Chondrocyte (in vitro differentiated cells): ENCODE measurements around the gene STPG3. TPM values are rescaled to one million over a fixed set of nuclear protein-coding genes. Genes with fewer than 3 reads are reported as not detected.

Experiments used
- DNase-seq: peaks from one replicate; pipeline ENCODE4 v3.0.0; 2021; ENCODE audit warnings: mixed read lengths, low spot score
- H3K27ac Mint-ChIP-seq: one replicate; pipeline ENCODE4 v1.8.0; 2021; ENCODE audit warnings: mild to moderate bottlenecking, moderate library complexity, mixed read lengths; ENCODE audit not compliant: unreplicated experiment
- H3K27me3 Mint-ChIP-seq: 2 replicates; pipeline ENCODE4 v1.8.0; 2021; ENCODE audit warnings: low read depth, mixed read lengths
- H3K36me3 Mint-ChIP-seq: 2 replicates; pipeline ENCODE4 v1.8.0; 2021; ENCODE audit warnings: low read depth, mixed read lengths
- H3K4me1 Mint-ChIP-seq: 2 replicates; pipeline ENCODE4 v1.8.0; 2021; ENCODE audit warnings: low read depth, mild to moderate bottlenecking, mixed read lengths
- H3K4me3 Mint-ChIP-seq: one replicate; pipeline ENCODE4 v1.8.0; 2021; ENCODE audit warnings: mild to moderate bottlenecking, moderate library complexity, mixed read lengths; ENCODE audit not compliant: unreplicated experiment
- H3K9me3 Mint-ChIP-seq: 2 replicates; pipeline ENCODE4 v1.8.0; 2021; ENCODE audit warnings: low read depth, mixed read lengths
- CTCF ChIP-seq: fragments of 200-600 bp; sonication (generic); IDR thresholded peaks from 2 replicates; pipeline ENCODE4 v1.5.0; 2021; ENCODE audit warnings: antibody characterized with exemption, mild to moderate bottlenecking, moderate library complexity
- total RNA-seq: library from RNA; stranded (reverse); gene quantifications from 3 replicates; pipeline ENCODE4 v1.2.1, GENCODE V29; 2021

STPG3 gene
- total RNA-seq, 1 donor from 2014 or later = not detected

DNA sequence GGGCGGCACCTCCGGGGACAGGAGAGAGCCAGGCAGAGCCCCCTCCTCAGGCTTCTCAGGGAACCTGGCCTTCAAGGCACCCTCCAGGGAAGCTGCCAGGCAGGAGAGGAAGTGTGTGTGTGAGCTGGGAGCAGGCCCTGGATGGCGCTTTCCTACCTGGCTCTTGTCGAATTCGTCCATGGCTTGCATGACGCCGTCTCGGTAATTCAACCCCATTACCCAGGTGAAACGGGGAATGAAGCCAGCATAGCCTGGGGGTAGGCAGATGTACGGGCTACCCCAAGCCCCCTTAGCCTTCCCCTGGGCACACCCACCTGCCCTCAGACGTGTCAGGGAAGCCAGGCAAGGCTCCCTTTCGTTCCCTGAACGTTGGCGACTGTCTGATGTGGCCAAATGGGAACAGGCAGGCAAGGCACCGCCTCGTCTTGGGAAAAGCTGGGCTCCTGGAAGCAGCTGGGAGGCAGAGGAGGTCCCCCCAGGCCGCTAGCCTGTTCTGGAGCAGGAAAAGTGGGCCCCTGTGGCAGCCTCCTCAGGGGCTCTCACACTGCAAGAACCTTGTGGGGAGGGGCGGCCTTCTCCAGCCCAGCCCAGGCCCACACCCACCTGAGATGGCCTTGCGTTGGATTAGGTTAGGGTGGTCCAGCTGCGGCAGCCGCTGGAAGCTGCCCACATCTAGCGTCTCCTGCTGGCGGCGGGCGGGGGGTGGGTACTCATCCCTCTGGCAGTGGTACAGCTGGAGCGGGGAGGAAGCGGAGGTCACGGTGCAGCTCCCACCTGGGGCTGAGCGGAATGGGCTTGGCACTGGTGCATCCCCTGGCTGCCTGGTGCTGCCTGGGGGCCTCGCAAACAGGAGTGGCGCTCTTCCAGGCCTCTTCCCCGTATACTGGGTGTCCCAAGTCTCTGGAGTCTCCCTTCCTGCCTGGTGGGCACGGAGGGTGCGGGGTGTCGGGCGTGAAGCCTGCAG lies 6.3 kb upstream of the STPG3 start:
- Mint-ChIP-seq H3K4me3 (no peak overlapping the region), H3K36me3 (peaks cover 10% of the 10 kb centered on the region), H3K27ac (no peak overlapping the region), H3K4me1 (peaks cover 22% of the 10 kb centered on the region), H3K27me3 (no peaks in the 10 kb centered on the region), H3K9me3 (no peaks in the 10 kb centered on the region)
- no peak for DNase-seq
- no peak for TF ChIP-seq CTCF

DNA sequence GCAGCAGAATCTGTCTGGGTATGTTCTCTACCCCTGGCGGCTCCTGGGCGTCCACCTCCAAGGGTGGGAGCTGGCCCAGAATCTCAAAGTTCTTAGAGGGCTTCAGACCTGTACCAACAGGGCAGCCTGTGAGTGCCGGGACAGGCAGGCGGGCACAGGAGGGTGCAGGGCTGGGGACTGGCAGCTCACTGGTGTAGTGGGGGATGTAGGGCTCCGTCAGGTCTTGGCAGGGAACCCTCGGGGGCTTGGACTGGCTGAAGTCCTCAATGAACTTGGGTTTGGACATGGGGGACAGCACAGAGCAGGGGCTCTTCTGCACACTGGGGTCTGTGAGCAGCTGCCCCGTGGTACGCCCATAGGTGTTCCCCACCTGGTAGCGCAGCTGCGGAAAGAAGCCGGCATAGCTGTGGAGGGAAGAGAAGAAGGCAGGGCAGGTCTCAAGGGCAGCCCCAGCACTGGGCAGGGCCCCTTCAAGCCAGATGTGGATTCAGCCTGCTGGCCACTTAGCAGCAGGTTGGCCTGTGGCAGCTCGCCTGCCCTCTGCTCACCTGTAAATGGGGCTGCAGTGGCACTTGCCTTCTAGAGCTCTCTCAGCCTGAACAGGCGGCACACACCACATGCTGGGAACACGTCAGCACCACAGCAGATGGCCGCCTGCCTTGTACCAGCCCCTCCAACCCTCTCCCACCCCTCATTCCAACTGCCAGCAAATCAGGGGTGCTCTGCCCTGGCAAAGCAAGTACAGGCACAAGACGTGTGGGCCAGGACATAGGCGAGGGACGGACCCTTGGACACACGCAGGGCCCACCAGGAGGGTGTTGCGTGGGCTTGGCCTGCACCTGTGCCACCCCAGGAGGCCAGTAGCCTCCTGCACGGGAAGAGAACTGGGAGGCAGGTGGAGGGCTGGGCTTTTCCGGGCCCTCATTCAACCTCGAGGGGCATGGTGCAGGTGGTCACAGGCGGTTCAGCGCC lies 5.3 kb upstream of the STPG3 start:
- Mint-ChIP-seq H3K27me3 (no peaks in the 10 kb centered on the region), H3K9me3 (no peaks in the 10 kb centered on the region), H3K4me3 (no peak overlapping the region), H3K36me3 (peaks cover 10% of the 10 kb centered on the region), H3K4me1 (peaks cover 18% of the 10 kb centered on the region), H3K27ac (no peak overlapping the region)
- no peak for DNase-seq
- no peak for TF ChIP-seq CTCF

DNA sequence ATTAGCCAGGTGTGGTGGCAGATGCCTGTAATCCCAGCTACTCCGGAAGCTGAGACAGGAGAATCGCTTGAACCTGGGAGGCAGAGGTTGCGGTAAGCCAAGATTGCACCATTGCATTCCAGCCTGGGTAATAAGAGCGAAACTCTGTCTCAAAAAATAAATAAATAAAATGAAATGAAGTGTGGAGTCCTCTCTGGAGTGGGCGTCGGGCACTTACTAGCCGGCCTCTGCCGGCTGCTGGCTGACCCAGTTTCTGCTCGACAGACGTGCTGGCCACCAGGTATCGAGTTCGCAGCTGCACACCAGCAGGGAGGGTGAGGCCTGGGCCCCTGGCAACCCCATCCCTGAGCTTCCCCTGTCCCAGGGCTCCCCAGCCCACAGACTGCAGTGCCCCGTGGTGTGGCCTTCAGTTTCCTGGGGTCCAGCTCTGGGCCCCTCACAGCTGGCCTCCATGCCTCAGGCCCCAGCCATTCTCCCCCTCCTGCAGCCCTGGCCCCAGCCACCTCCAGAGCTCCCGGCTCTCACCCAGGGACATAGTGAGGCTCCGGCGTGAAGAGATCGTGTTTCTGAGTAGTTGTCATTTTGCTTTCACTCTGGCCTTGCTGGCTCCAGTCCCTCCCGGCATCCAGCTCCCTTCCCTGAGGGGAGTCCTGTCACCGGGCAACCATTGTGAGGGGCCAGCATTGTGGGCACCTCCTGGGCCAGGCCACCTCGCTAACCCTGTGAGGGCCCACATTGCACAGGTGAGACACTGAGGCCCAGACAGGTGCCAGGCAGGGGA lies 3.8 kb upstream of the STPG3 start:
- DNase-seq = no peak
- Mint-ChIP-seq H3K27ac (no peak overlapping the region), H3K36me3 (peaks cover 8% of the 10 kb centered on the region), H3K4me1 (peaks cover 15% of the 10 kb centered on the region), H3K27me3 (no peaks in the 10 kb centered on the region), H3K9me3 (no peaks in the 10 kb centered on the region), H3K4me3 (no peak overlapping the region)
- TF ChIP-seq CTCF = no peak

- no peaks in the 10 kb centered on the region for H3K27me3 Mint-ChIP-seq
- no peaks in the 10 kb centered on the region for H3K9me3 Mint-ChIP-seq
- peaks cover 10% of the 10 kb centered on the region for H3K4me1 Mint-ChIP-seq
- H3K36me3 Mint-ChIP-seq = peaks cover 3% of the 10 kb centered on the region
- no peak for TF ChIP-seq CTCF
- no peak overlapping the region for H3K27ac Mint-ChIP-seq
- DNase-seq = no peak
- H3K4me3 Mint-ChIP-seq = no peak overlapping the region
These were observed 3.2 kb upstream of the STPG3 start for GRCh38 chr9:137247916-137248175.
